Stomach (tissue), 9 donors: ENCODE results near the gene WNK2. TPM values are rescaled to one million over a fixed set of nuclear protein-coding genes. Genes with fewer than 3 reads are reported as not detected.
"Not testable (repeated sequence)": the region's sequence is repeated elsewhere in the genome, so short reads cannot be mapped to it uniquely, and the experiment has no call there.

Experiments
- DNase-seq, 2 donors: peaks; one replicate each; pipeline versions ENCODE4 v3.0.0 to v3.0.0-alpha.2; 2013 to 2019
- H3K27ac ChIP-seq, 5 donors: fragments of 200-600 bp in 4 of 5; sonication (generic) in 4 of 5; one replicate each; pipeline ENCODE4 v1.5.1; 2013 to 2019; ENCODE audit warnings: mild to moderate bottlenecking in 1 of 5, moderate library complexity in 1 of 5
- H3K27me3 ChIP-seq, 3 donors: fragments of 200-600 bp; sonication (generic); one replicate each; pipeline ENCODE4 v1.5.1; 2017 to 2019; ENCODE audit warnings: mixed run types in 1 of 3
- H3K36me3 ChIP-seq, 4 donors: fragments of 200-600 bp; sonication (generic); 1 replicate in 3 of 4; 2 replicates in 1 of 4; pipeline ENCODE4 v1.5.1; 2016 to 2019
- H3K4me1 ChIP-seq, 4 donors: fragments of 200-600 bp; sonication (generic); one replicate each; pipeline ENCODE4 v1.5.1; 2016 to 2019
- H3K4me3 ChIP-seq, 4 donors: fragments of 200-600 bp; sonication (generic) in 3 of 4; one replicate each; pipeline ENCODE4 v1.5.1; 2016 to 2019; ENCODE audit warnings: mild to moderate bottlenecking in 1 of 4
- H3K9me3 ChIP-seq, 4 donors: fragments of 200-600 bp; sonication (generic); one replicate each; pipeline ENCODE4 v1.5.1; 2016 to 2019
- CTCF ChIP-seq, 7 experiments: fragments of 450-650 bp in 4 of 7; fragments of 200-600 bp in 3 of 7; sonication (generic) in 3 of 7; IDR thresholded peaks; one replicate each; pipeline ENCODE4 v1.5.1; 2016 to 2019; ENCODE audit warnings: antibody characterized with exemption in 7 of 7, control low read depth in 2 of 7, mild to moderate bottlenecking in 1 of 7
- EP300 ChIP-seq: sonication (generic); formaldehyde crosslinking; IDR thresholded peaks from one replicate; pipeline ENCODE4 v1.6.1; 2017; ENCODE audit warnings: antibody characterized with exemption
- POLR2A ChIP-seq, 4 donors: fragments of 450-650 bp; IDR thresholded peaks; one replicate each; pipeline ENCODE4 v1.6.1; 2016; ENCODE audit warnings: antibody characterized with exemption in 4 of 4, control low read depth in 2 of 4, mild to moderate bottlenecking in 1 of 4, moderate library complexity in 1 of 4
- POLR2AphosphoS5 ChIP-seq, 3 donors: sonication (generic); formaldehyde crosslinking; IDR thresholded peaks; one replicate each; pipeline ENCODE4 v1.6.1; 2016; ENCODE audit warnings: antibody characterized with exemption in 3 of 3
- WGBS, 5 donors: extraction: QIAGEN DNeasy Blood & Tissue Kit in 3 of 5; methylation state at CpG; one replicate each; pipeline versions ENCODE4 v1.1.5 to v1.1.7; 2013 to 2018; 5-methylcytosine and 5-hydroxymethylcytosine counted together
- intact Hi-C: fragments of 100-400 bp; cut with DNase I; formaldehyde crosslinking; loops from one replicate; pipeline ENCODE4 v1.15.1; 2023; ENCODE audit warnings: low total_unique reads
- polyA plus RNA-seq, 3 donors: library from polyadenylated mRNA; stranded (reverse); fragments of 200-250 nt; gene quantifications; one replicate each; pipeline ENCODE4 v1.2.3, GENCODE V29; 2013
- total RNA-seq, 5 donors: library from RNA; depleted of rRNA; stranded (reverse); fragments of >200 nt; gene quantifications; one replicate each; pipeline versions ENCODE4 v1.1.0 to v1.2.3, GENCODE V29; 2014 to 2016
- donor health status: healthy with polysubstance abuse.
- donor health status: Bipolar disorder and iron deficiency.
- donor health status: healthy.

WNK2 gene
- total and polyA plus RNA-seq, 8 donors = 1.2 to 700 (median 15.9) TPM

GRCh38 chr9:93143830-93144530, 40.0 kb upstream of the WNK2 start:
- no peak overlapping the region for H3K4me3 ChIP-seq
- WGBS, 5 donors = 37 to 53% (median 47%) methylated on average over 11 to 15 of the region's 15 CpGs
- H3K27me3 ChIP-seq = no peaks in the 10 kb centered on the region
- H3K36me3 ChIP-seq = no peaks in the 10 kb centered on the region
- TF ChIP-seq POLR2A (IDR thresholded peaks at IDR 0.05) (no peak), EP300 (no peak), CTCF (IDR thresholded peaks at IDR 0.05) (no peak), POLR2AphosphoS5 (IDR thresholded peaks at IDR 0.05) (no peak)
- intact Hi-C loops = no loop called here
- H3K9me3 ChIP-seq = no peaks in the 10 kb centered on the region
- peak in 1 of 2 donors; percentile 79 for DNase-seq
- peaks cover 6 to 11% (median 7%) of the 10 kb centered on the region in 4 donors for H3K4me1 ChIP-seq
- H3K27ac ChIP-seq = peak overlapping the region in 1 of 5 donors; percentile 10

GRCh38 chr9:93146696-93147095, 37.2 kb upstream of the WNK2 start:
- WGBS, 5 donors = 80 to 87% (median 85%) methylated on average over 6 of the region's 6 CpGs
- H3K4me1 ChIP-seq = peaks cover 6 to 11% (median 7%) of the 10 kb centered on the region in 4 donors
- H3K9me3 ChIP-seq, DNase-seq, H3K27me3 ChIP-seq, intact Hi-C loops, H3K27ac ChIP-seq, H3K36me3 ChIP-seq, H3K4me3 ChIP-seq: not testable (repeated sequence)

- no peaks in the 10 kb centered on the region for H3K36me3 ChIP-seq
- H3K4me3 ChIP-seq = no peak overlapping the region
- H3K27ac ChIP-seq = no peak overlapping the region
- no peak for TF ChIP-seq POLR2AphosphoS5 (IDR thresholded peaks at IDR 0.05)
- TF ChIP-seq CTCF (IDR thresholded peaks at IDR 0.05) = no peak
- H3K27me3 ChIP-seq = no peaks in the 10 kb centered on the region
- intact Hi-C loops = no loop called here
- 68 to 75% (median 72%) methylated on average over 2 of the region's 2 CpGs for WGBS, 5 donors
- H3K9me3 ChIP-seq = no peaks in the 10 kb centered on the region
- no peak for DNase-seq
- peaks cover 6 to 11% (median 7%) of the 10 kb centered on the region in 4 donors for H3K4me1 ChIP-seq
Measured at GRCh38 chr9:93147632-93148031, 36.3 kb upstream of the WNK2 start.

- 85 to 95% (median 86%) methylated on average over 2 of the region's 2 CpGs for WGBS, 5 donors
- TF ChIP-seq CTCF (IDR thresholded peaks at IDR 0.05) (no peak), EP300 (no peak), POLR2AphosphoS5 (IDR thresholded peaks at IDR 0.05) (no peak), POLR2A (IDR thresholded peaks at IDR 0.05) (no peak)
- Histone ChIP-seq H3K36me3 (no peaks in the 10 kb centered on the region), H3K27me3 (no peaks in the 10 kb centered on the region), H3K4me3 (no peak overlapping the region), H3K9me3 (no peaks in the 10 kb centered on the region), H3K4me1 (peaks cover 6 to 9% (median 7%) of the 10 kb centered on the region in 4 donors), H3K27ac (no peak overlapping the region)
- intact Hi-C loops = no loop called here
- no peak for DNase-seq
Measured at GRCh38 chr9:93148721-93149120, 35.2 kb upstream of the WNK2 start.

GRCh38 chr9:93149361-93149760, 34.6 kb upstream of the WNK2 start:
- Histone ChIP-seq H3K36me3 (no peaks in the 10 kb centered on the region), H3K4me1 (peaks cover 0 to 3% (median under 1%) of the 10 kb centered on the region in 4 donors), H3K27me3 (no peaks in the 10 kb centered on the region), H3K4me3 (no peak overlapping the region), H3K9me3 (no peaks in the 10 kb centered on the region), H3K27ac (no peak overlapping the region)
- TF ChIP-seq POLR2AphosphoS5 (IDR thresholded peaks at IDR 0.05) = no peak
- TF ChIP-seq EP300 = no peak
- TF ChIP-seq POLR2A (IDR thresholded peaks at IDR 0.05) = no peak
- no peak for TF ChIP-seq CTCF (IDR thresholded peaks at IDR 0.05)
- DNase-seq = no peak
- 5 to 19% (median 11%) methylated on average over 1 of the region's 1 CpG for WGBS, 5 donors
- intact Hi-C loops = no loop called here
